HK-2 (cell line): ENCODE measurements around the gene AQP3.
"Not testable (repeated sequence)": the region's sequence is repeated elsewhere in the genome, so short reads cannot be mapped to it uniquely, and the experiment has no call there.

Experiments used
- DNase-seq: peaks from one replicate; pipeline ENCODE4 v3.0.0-alpha.2; 2018; ENCODE audit not compliant: unreplicated experiment

The AQP3 gene

GRCh38 chr9:33414889-33415500 is 32.4 kb downstream of the AQP3 start:
- no peak for DNase-seq

DNA sequence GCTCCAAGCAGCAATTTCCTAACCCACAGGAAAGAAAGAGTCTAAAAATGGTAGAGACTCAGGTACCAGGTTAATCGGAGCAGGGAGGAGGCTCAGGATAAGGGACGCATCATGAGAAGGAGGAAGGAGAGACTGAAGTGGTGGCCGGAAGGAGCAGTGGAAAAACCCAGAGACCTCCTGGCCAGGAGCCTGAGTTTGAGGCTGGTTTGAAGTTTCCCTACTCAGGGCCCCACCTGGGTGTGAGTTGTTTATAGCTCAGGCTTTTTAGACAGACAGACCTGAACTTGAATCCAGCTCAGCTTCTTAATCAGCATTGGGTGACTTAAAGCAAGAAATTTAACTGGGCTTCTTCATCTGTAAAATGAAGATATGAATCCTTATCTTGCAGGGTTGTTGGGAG is 33.1 kb downstream of the AQP3 start:
- no peak for DNase-seq

DNA sequence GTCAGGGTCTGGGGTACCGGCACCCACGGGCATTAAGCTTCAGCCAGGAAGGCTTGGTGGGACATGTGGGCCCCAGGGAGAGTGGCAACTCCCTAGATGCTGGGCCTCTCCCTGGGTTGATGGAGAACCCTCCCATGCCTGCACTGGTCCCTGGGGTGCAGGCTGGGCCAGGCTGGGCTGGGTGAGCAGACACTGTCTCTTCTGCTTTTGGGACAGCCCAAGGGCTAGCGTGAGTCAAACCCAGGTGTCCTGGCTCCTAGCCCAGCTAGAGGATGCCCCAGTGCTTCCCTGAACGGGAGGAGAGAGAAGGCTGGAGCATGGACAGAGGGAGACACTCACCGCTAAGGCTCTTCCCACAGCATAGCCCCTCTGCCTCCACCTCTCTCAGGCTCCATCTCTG is 39.3 kb downstream of the AQP3 start:
- DNase-seq: no peak

- no peak for DNase-seq
Observed at GRCh38 chr9:33407061-33407460, 40.3 kb downstream of the AQP3 start.

GRCh38 chr9:33404788-33405362 is 42.5 kb downstream of the AQP3 start:
- DNase-seq: no peak

DNA sequence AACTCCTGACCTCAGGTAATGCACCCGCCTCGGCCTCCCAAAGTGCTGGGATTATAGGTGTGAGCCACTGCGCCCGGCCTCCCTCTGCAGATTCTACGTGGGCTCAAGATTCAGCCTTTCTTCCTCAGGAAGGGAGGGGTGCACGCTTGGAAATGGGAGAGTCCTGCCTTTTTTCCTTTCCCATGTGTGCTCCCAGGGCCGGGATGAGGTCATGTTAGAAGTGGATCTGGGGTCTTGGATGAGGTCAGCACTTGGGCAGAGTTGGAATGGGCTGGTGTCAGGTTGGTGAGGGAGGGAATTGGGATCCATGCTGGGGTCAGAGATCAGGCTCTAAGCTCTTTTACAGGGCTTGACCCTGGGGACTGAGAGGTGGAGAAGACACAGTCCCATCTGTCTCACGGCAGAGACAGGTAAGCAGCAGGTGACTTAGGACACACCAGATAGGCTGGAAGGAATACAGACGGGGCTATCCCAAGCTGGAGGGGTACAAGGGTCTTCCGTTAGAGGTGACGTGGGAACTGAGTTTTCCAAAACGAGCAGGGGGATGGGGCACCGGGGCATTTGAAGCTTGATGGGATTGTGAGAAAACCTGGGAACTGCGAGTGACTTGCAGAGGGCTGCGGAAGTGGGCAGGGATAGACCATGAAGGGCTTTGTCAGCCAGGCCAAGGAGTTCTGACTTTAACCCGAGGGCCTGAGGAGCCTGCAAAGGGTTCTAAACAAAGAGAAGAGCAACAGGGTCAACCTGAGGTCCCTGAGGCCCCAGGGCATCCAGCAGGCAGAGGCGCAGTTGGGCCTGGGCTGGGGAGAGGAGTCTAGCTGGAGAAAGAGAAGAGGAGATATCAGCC is 43.2 kb downstream of the AQP3 start:
- DNase-seq: no peak

DNA sequence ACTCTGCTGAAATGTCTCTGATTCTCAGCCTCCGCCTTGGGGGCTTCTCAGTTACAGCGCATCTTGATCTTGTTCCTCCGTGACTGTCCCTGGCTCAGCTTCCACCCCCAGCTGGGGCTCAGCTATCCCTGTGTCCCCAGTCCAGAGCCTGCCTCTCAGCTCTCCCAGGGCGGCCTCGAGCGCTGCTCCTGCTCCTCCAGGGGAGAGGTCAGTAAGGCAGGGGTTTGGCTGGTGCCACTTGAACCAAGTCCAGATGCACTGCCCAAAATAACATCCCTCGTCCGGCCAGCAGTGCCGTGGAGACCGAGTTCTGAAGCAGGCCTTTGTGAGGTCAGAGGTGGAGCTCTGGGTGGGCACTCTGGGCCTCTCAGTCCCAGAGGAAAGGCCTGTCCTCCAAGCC is 45.0 kb downstream of the AQP3 start, which contains the start of gene AQP7:
Gene AQP7, minus strand, starts transcription at position 198 of the 400 bp plus-strand sequence. CDS start 1,306 bp downstream, outside the sequence.
- not testable (repeated sequence) for DNase-seq

DNA sequence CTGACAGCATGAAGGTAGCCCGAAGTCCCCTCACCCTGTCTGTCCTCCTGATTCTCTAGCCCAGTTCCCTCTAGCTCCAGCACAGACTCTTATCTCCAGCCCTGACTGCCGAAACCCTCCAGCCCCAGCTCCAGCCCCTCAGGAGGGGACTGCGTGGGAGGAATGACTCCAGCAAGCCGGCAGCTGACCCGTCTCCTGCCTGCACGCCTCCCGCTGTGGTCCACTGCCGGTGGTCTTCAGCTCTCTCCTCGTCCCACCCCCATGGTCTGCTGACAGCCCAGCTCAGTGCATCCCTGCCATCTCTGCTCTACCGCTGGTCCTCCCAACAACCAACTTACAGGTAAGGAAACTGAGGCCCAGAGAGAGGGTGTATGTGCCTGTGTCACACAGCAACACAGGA is 45.6 kb downstream of the AQP3 start:
- not testable (repeated sequence) for DNase-seq

DNA sequence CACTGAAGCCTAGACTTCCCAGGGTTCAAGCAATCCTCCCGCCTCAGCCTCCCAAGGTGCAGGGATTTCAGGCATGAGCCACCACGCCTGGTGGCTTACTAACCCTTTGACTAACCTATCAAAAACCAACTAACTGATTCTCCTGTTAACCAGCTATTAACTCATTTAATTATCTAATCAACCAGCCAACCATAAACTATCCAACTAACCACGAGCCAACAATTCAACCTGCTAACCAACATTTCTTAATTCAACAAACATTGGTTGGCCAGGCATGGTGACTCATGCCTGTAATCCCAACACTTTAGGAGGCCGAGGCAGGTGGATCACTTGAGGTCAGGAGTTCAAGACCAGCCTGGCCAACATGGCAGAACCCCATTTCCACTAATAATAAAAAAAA is 48.3 kb downstream of the AQP3 start:
- not testable (repeated sequence) for DNase-seq

GRCh38 chr9:33397801-33398200 is 49.6 kb downstream of the AQP3 start:
- DNase-seq: not testable (repeated sequence)

- not testable (repeated sequence) for DNase-seq
Observed at GRCh38 chr9:33395159-33395879, 52.1 kb downstream of the AQP3 start.

GRCh38 chr9:33393986-33394385 is 53.4 kb downstream of the AQP3 start:
- DNase-seq: not testable (repeated sequence)

GRCh38 chr9:33393581-33393980 is 53.8 kb downstream of the AQP3 start:
- no peak for DNase-seq

GRCh38 chr9:33392591-33393021 is 54.8 kb downstream of the AQP3 start:
- DNase-seq: not testable (repeated sequence)
